ENCODE results near the gene TYRP1. TPM values are rescaled to one million over a fixed set of nuclear protein-coding genes. Genes with fewer than 3 reads are reported as not detected.

The TYRP1 gene
- total RNA-seq, 4 donors from 2014 or later, result 0.63 to 0.83 TPM; not detected in 2

- peaks cover 0 to 6% (median 0%) of the 10 kb centered on the region in 4 donors for H3K9me3 ChIP-seq
- TF ChIP-seq EP300 (IDR thresholded peaks at IDR 0.05), result no peak
- no peak for TF ChIP-seq POLR2A (IDR thresholded peaks at IDR 0.05; ENCODE audit: low read depth)
- WGBS, result 92% methylated on average over 1 of the region's 1 CpG
- H3K4me3 ChIP-seq, result no peak overlapping the region
- no peaks in the 10 kb centered on the region for H3K27me3 ChIP-seq
- no peak overlapping the region for H3K27ac ChIP-seq (replicated peaks in 1 of 4)
- DNase-seq (ENCODE audit: extremely low spot score), result no peak
- intact Hi-C loops (cut with DNase I), result no loop called here
- no peaks in the 10 kb centered on the region for H3K4me1 ChIP-seq
- H3K36me3 ChIP-seq, result no peaks in the 10 kb centered on the region
Measured at GRCh38 chr9:12730198-12730597, 37.0 kb downstream of the TYRP1 start.

- Histone ChIP-seq H3K9me3 (peaks cover 0 to 6% (median 0%) of the 10 kb centered on the region in 4 donors), H3K27me3 (no peaks in the 10 kb centered on the region), H3K4me1 (no peaks in the 10 kb centered on the region), H3K4me3 (no peak overlapping the region), H3K36me3 (no peaks in the 10 kb centered on the region), H3K27ac (replicated peaks in 1 of 4) (no peak overlapping the region)
- no peak for DNase-seq (ENCODE audit: extremely low spot score)
- intact Hi-C loops (cut with DNase I), result no loop called here
- no peak for TF ChIP-seq EP300 (IDR thresholded peaks at IDR 0.05)
- no peak for TF ChIP-seq CTCF (IDR thresholded peaks at IDR 0.05)
- TF ChIP-seq POLR2A (IDR thresholded peaks at IDR 0.05; ENCODE audit: low read depth), result no peak
- no peak for TF ChIP-seq POLR2AphosphoS5 (IDR thresholded peaks at IDR 0.05)
Measured at GRCh38 chr9:12730927-12731326, 37.7 kb downstream of the TYRP1 start.

- H3K4me1 ChIP-seq, result no peaks in the 10 kb centered on the region
- DNase-seq (ENCODE audit: extremely low spot score), result no peak
- no peak overlapping the region for H3K27ac ChIP-seq (replicated peaks in 1 of 4)
- intact Hi-C loops (cut with DNase I), result no loop called here
- WGBS, result 78% methylated on average over 3 of the region's 3 CpGs
- H3K4me3 ChIP-seq, result no peak overlapping the region
- no peaks in the 10 kb centered on the region for H3K36me3 ChIP-seq
- H3K9me3 ChIP-seq, result peaks cover 0 to 6% (median 0%) of the 10 kb centered on the region in 4 donors
- H3K27me3 ChIP-seq, result no peaks in the 10 kb centered on the region
- TF ChIP-seq POLR2A (IDR thresholded peaks at IDR 0.05; ENCODE audit: low read depth), result no peak
- no peak for TF ChIP-seq POLR2AphosphoS5 (IDR thresholded peaks at IDR 0.05)
- TF ChIP-seq EP300 (IDR thresholded peaks at IDR 0.05), result no peak
- TF ChIP-seq CTCF (IDR thresholded peaks at IDR 0.05), result no peak
Measured at GRCh38 chr9:12732971-12733370, 39.8 kb downstream of the TYRP1 start.

- no peaks in the 10 kb centered on the region for H3K4me1 ChIP-seq
- intact Hi-C loops (cut with DNase I), result no loop called here
- WGBS, result 39% methylated on average over 3 of the region's 3 CpGs
- H3K27me3 ChIP-seq, result no peaks in the 10 kb centered on the region
- DNase-seq (ENCODE audit: extremely low spot score), result no peak
- TF ChIP-seq POLR2AphosphoS5 (IDR thresholded peaks at IDR 0.05) (no peak), POLR2A (IDR thresholded peaks at IDR 0.05; ENCODE audit: low read depth) (no peak)
- H3K9me3 ChIP-seq, result peaks cover 0 to 6% (median 0%) of the 10 kb centered on the region in 4 donors
- H3K36me3 ChIP-seq, result no peaks in the 10 kb centered on the region
- H3K27ac ChIP-seq (replicated peaks in 1 of 4), result no peak overlapping the region
- no peak overlapping the region for H3K4me3 ChIP-seq
Measured at GRCh38 chr9:12735665-12736064, 42.5 kb downstream of the TYRP1 start.

GRCh38 chr9:12737871-12738270 is 44.7 kb downstream of the TYRP1 start:
- Histone ChIP-seq H3K27ac (replicated peaks in 1 of 4) (no peak overlapping the region), H3K4me3 (no peak overlapping the region), H3K4me1 (no peaks in the 10 kb centered on the region), H3K36me3 (no peaks in the 10 kb centered on the region), H3K27me3 (no peaks in the 10 kb centered on the region), H3K9me3 (peaks cover 0 to 6% (median 0%) of the 10 kb centered on the region in 4 donors)
- 0% methylated on average over 1 of the region's 1 CpG for WGBS
- TF ChIP-seq CTCF (IDR thresholded peaks at IDR 0.05) (no peak), POLR2AphosphoS5 (IDR thresholded peaks at IDR 0.05) (no peak), POLR2A (IDR thresholded peaks at IDR 0.05; ENCODE audit: low read depth) (no peak), EP300 (IDR thresholded peaks at IDR 0.05) (no peak)
- no peak for DNase-seq (ENCODE audit: extremely low spot score)
- intact Hi-C loops (cut with DNase I), result no loop called here

- TF ChIP-seq POLR2AphosphoS5 (IDR thresholded peaks at IDR 0.05) (no peak), CTCF (IDR thresholded peaks at IDR 0.05) (no peak), EP300 (IDR thresholded peaks at IDR 0.05) (no peak), POLR2A (IDR thresholded peaks at IDR 0.05; ENCODE audit: low read depth) (no peak)
- DNase-seq (ENCODE audit: extremely low spot score), result no peak
- Histone ChIP-seq H3K4me1 (no peaks in the 10 kb centered on the region), H3K4me3 (no peak overlapping the region), H3K27ac (replicated peaks in 1 of 4) (no peak overlapping the region), H3K9me3 (peaks cover 0 to 6% (median 0%) of the 10 kb centered on the region in 4 donors), H3K36me3 (no peaks in the 10 kb centered on the region), H3K27me3 (no peaks in the 10 kb centered on the region)
- intact Hi-C loops (cut with DNase I), result no loop called here
Measured at GRCh38 chr9:12739014-12739652, 45.9 kb downstream of the TYRP1 start.
